ENCODE data around the gene SLC12A6.

Gene SLC12A6

DNA sequence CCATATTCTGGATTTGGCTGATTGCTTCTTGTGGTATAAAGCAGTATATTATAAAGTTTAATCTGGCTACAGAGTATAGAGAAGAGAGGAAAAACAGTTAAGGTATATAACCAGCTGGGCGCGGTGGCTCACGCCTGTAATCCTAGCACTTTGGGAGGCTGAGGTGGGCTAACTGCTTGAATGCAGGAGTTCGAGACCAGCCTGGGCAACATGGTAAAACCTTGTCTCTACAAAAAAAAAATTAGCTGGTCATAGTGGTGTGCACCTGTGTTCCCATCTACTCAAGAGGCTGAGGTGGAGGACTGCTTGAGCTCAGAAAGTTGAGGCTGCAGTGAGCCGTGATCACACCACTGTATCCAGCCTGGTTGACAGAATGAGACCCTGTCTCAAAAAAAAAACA, 7.3 kb downstream of the SLC12A6 start:
- DNase-seq (ENCODE audit: low spot score), result no peak

DNA sequence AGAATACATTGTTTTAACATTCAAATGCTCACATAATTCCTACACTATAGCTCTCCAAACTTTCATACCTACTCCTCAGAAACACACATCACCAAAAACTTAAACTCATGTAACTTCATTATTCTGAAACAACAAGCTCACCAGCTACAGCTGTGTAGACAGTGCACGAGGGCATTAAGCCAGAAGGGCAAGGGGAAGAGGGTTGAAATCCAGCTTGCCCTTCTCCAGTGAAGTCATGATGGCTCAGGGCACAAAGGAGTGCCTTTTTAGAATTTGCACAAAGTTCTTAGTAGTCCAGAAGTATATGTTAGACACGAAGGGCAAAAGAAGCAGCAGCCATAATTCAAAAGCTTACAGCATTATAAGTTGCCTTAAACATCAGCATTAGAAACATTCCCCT, 8.6 kb downstream of the SLC12A6 start:
- no peak for DNase-seq (ENCODE audit: low spot score)

DNA sequence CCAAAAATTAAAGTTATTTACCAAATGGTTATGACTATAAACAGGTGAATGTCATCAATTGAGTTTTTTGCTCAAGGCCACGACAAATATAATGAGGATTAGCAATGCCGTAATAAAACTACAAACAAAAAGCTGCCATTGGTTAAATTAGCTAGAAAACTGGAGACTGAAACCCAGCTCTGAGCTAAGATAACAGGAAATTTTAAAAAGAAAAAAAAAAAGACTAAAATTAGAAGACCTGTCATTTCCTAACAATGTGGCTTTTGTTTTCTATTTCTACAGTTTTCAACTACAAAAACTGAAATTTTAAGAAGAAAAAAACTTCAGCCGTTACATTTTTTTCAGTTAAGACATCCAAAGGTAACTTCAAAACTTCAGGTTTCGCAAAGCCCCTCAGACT, 9.7 kb downstream of the SLC12A6 start:
- no peak for DNase-seq (ENCODE audit: low spot score)

DNA sequence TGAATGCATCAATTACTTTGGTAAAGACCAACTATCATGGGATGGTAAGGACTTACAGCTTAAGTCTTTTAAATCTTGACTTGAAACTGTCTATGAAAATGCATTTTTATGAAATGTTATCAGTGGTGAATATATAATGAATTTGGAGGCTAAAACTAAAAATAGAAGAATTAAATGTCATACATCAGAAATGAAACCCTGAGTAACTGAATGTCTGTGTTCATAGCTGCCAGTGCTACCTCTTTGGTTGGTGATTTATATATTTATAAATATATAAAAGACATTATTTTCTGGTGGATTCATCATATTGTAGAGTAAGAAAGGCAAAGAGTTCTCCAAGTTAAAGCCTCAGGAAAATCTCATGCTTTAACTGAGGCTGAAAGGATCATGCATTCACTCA, 12.2 kb downstream of the SLC12A6 start:
- DNase-seq (ENCODE audit: low spot score), result no peak

DNA sequence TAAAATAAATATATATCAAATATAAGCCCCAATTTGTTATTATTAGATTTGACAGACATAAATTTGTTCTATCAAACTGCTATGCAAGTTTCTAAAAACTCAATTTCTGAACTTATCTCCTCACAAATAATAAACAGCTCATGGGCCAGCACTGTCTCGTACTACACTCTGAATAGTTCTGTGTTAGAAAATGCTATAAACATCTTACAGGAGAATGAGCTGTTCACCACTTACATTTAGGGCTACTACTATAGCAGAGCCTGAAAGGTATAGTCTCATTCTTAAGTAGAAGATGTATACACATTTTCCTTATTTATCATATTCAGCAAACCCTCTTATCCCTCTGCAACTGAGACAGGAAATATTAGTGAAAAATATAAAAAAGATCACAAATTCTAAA, 12.6 kb downstream of the SLC12A6 start:
- no peak for DNase-seq (ENCODE audit: low spot score)

DNA sequence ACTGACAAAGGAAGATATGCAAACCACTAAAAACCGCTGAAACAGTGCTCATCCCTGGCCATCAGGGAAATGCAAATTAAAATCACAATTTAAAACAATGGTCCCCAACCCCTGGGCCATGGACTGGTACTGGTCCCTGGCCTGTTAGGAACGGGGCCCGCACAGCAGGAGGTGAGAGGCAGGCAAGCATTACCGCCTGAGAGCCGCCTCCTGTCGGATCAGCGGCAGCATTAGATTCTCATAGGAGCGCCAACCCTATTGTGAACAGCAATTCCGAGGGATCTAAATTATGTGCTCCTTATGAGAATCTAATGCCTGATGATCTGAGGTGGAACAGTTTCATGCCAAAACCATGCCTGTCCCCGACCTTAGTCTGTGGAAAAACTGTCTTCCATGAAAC, 14.4 kb downstream of the SLC12A6 start:
- no peak for DNase-seq (ENCODE audit: low spot score)

DNA sequence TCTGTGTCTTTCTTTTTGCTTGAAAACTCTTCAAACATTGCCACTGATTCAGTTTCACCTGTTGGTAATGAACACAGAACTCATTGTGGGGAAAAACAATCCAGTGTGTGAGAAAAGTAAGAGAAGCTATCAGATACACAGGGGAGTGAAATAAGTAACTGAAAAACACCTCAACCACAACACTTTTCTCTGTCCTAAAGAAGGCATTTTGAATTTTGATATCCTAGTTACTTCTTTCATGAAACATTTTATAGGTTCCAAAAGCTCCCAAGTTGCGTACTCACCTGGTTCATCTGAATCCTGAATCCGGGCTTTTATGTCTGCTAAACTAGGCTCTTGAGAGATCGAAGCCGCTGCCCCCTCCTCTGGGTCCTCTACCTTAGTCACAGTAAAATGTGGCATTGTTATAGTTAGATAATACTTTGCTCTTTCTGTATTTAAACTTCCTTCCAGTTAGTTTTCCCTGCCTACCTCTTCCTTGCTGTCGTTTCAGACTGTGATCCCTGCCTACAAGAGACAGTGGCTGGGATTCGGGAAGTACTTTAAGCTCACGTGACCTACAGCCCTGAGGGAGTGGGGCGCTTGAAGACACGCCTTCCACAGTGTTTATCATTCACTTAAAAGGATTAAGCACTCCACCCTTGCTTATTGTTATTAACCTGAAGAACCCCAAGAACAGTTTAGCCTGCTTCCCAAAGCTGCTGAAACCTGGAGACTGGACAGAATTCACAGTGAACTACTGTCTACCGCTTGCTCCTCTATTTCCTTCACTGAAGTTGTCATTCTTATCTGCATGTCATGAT, 19.1 kb downstream of the SLC12A6 start:
- DNase-seq (ENCODE audit: low spot score), result peak; percentile 59

DNA sequence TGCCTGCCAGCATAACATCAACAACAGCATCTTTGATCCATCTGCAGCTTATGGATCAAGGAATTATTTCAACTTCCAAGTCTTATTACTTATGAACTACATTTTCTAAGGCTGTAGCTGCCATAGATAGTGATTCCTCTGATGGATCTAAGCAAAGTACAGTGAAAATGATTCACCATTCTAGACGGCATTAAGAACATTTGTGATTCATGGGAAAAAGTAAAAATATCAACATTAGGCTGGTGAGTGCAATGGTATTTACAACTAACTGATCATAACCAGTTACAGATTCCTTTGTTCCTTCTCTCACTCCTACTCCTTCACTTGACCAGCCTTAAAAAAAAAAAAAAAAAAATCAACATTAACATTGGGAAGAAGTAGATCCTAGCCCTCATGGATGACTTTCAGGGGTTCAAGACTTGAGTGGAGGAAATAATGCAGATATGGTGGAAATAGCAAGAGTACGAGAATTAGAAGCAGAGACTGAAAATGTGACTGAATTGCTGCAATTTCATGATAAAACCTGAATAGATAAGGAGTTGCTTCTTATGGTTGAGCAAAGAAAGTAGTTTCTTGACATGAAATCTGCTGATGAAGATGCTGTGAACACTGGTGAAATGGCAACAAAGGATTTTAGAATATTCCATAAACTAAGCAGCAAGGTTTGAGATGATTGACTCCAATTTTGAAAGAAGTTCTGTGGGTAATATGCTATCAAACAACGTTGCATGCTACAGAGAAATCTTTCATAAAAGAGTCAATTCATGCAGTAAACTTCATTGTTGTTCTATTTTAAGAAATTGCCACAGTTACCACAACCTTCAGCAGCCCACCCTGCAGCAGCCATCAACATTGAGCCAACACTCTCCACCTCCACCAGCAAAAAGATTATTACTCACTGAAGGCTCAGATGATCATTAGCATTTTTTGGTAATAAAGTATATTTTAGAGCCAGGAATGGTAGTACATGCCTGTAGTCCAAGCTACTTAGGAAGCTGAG, 22.8 kb downstream of the SLC12A6 start:
- DNase-seq (ENCODE audit: low spot score), result no peak

DNA sequence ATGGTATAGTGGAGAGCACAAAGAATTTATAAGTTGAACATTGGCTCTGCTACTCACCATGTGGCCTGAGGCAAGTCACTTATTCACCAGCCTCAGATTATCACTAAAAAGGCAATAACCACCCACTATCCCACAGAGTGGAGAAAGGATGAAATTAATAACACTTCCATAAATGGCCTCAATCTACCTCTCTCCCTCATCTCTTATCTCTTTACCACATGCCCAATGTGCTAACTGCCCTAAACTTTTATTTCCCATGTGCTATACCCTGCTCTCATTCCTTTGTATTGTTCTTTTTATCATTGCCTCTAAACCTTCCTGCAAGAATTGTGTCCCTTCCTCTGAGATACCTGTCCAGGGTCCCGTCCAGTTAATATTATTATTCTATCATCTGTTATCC, 26.0 kb downstream of the SLC12A6 start:
- DNase-seq (ENCODE audit: low spot score), result no peak

DNA sequence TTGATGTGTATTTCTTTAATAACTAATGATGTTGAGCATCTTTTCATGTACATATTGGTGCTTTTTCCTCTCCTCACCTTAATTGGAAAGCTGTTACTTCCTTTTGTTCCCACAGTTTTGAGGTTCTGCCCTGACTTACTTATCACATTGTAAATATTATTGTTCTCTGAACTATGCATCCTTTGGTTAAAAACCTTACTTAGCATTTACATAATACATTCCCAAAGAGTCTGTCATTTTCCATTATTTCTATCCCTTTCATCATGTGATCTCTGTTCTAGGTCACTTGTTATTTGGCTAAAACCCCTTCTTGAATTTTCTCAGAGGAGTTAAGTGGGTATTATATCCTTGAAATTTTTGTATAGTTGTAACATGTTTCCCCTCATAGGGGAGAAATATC, 33.0 kb downstream of the SLC12A6 start:
- no peak for DNase-seq (ENCODE audit: low spot score)

DNA sequence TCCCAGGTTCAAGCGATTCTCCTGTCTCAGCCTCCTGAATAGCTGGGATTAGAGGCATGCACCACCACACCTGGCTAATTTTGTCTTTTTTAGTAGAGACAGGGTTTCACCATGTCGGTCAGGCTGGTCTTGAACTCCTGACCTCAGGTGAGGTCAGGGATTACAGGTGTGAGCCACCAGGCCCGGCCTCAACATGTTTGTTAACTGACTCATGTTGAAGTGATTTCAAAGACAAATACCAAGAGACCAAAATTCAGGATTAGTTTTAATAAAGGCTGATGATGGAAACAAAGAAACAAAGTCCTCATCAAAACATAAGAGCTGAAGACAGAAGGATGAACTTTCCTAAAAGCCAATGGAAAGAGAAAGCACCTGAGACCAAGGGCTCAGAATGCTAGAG, 36.5 kb downstream of the SLC12A6 start:
- no peak for DNase-seq (ENCODE audit: low spot score)

DNA sequence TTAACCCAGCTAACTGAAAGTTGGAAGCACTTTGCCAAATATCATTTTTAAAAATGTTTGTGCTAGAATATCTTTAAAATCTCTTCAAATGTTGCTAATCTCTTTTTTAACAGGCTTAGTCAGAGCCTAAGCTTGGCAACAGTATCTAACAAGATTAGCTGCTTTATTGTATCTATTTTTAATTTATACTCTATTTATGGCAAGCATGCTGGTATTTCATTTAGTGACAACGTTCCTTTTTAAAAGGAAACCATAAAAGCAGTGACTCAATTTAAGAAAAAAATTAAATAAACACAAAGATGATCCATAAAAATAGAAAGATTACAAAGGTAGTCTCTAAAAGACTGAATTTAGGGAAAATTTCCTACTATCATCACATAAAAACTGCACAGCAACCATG, 40.5 kb downstream of the SLC12A6 start:
- no peak for DNase-seq (ENCODE audit: low spot score)

DNA sequence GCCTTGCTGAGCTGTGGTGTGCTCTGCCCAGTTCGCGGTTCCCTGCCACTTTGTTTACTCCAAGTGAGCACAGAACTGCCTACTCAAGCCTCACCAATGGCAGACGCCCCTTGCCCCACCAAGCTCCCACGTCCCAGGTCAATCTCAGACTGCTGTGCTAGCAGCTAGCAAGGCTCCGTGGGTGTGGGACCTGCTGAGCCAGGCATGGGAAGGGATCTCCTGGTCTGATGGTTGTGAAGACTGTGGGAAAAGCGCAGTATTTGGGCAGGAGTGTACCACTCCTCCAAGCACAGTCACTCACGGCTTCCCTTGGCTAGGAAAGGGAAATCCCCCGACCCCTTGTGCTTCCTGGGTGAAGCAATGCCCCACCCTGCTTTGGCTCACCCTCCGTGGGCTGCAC, 45.0 kb downstream of the SLC12A6 start:
- DNase-seq (ENCODE audit: low spot score), result no peak

DNA sequence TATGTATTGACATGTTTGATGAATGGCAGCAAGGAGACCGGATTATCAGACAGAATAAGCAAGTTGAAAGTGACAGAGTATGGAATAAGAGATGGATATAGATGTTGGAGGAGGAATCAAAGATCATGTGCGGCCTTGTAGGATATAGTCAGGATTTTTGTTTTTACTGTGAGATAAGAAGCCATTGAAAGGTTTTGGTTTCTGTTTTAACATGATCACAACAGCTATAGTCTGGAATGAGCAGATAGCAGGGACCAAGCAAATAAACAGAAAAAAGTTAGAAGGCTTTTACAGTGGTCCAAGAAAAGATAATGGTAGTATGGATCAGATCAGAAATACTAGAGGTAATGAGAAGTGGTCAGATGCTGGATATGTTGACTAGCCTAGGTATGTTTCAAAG, 52.6 kb downstream of the SLC12A6 start:
- no peak for DNase-seq (ENCODE audit: low spot score)

DNA sequence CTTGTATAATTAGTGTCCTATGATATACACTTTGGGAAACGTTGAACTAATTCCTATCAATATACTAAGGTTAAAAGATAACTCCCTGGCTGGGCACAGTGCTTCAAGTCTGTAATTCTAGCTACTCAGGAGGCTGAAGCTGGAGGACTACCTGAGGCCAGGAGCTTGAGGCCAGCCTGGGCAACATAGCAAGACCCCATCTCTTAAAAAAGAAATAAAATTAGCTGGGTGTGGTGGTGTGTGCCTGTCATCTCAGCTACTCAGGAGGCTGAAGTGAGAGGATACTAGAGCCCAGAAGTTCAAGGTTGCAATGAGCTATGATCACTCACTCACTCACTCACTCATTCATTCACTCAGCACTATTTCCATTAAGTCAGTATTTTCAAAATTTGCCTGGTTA, 55.2 kb downstream of the SLC12A6 start:
- no peak for DNase-seq (ENCODE audit: low spot score)

DNA sequence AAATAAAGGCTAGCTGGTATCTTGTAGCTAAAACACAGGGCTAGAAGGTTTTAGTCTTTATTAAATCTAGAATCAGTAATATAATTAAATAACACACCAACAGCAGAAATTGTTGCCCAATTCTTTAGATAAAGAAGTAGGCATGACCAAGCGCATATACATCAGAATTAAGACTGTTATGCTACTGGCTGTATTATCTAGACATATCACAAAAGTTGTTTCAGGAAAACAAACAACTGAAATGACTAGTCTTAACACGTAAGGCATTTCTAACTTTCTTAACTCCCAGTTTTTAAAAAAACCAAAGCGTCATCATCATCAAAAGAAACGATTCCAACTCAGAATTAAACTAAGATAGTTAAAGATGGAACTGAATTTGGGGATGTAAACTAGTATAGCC, 57.4 kb downstream of the SLC12A6 start:
- no peak for DNase-seq (ENCODE audit: low spot score)

DNA sequence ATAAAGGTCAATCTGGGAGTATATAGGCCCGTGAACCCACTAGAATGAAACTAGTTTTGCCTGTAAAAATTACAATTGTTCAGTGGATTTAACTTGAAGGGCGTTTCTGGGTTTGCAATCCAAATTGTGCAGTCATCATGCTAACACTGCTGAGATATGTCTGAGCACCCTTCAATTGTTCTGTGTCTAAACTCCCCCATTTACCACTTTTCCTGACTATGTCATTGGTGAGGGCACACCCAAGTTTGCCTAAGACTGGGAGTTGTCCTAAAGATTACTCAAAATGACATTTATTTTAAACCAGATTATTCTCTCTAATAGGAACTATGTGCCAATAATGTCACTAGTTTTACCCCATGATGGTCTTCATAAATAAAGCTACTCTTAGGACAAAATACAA, 58.2 kb downstream of the SLC12A6 start:
- DNase-seq (ENCODE audit: low spot score), result no peak

DNA sequence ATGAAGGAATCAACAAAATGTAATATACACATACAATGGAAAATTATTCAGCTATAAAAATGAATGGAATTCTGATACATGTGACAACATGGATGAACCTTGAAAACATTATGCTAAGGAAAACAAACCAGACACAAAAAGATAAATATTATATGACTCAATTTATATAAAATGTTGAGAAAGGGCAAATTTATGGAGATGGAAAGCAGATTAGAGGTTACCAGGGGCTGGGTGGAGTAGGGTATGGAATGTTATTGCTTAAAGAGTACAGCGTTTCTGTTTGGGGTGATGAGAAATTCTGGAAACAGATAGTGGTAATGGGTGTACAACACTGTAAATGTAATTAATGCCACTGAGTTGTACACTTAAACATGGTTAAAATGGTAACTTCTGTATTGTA, 61.9 kb downstream of the SLC12A6 start:
- no peak for DNase-seq (ENCODE audit: low spot score)

DNA sequence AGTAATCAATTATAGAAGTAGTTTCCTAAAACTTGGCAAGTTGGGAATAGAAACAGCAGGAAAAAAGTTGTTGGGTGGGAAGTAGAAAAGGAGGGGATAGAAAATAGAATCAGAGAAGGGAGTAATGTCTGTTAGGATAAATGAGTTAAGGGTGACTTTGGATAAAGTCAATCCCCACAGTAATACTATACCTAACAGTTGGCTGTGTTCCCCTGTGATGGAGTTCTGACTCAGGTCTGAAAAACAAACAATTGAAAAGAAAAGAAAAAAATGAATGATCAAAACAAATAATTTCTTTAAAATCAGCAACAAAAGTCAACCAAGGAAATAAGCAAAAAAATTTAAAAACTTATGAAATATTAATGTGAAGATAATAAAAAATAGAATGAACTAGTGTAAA, 62.4 kb downstream of the SLC12A6 start:
- no peak for DNase-seq (ENCODE audit: low spot score)

DNA sequence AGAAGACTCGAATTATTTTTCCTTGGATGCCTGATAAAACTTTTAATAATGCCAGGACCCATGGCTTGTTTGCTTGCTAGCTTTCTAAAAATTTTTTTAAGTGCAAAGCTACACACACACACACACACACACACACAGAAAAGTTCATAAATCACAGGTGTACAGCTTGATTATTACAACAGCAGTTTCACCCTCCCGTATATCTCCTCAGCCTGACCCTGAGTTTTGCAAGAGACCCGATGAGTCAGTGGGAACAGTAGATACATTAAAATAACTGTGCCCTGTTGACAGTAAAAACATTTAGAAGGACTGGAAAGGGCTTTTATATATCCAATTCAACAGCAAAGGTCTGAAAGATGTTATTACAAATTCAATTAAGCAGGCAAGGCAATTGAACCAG, 66.1 kb downstream of the SLC12A6 start:
- DNase-seq (ENCODE audit: low spot score), result no peak

DNA sequence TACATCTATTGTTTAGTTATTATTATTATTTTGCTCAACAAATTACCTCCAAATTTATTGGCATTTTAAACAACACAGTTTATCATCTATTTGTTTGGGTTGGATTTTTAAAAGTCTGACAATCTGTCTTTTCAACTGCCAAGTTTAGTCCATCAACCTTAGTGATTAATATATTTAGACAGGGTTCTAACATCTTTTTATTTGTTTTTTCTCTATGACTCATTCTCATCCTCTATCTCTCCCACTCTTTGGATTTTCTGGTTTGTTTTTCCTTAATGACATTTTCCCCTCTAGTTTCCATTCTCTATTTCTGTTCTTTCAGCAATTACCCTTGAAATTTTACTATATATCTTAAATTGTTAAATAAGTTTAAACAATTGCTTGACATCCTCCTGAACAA, 70.8 kb downstream of the SLC12A6 start:
- no peak for DNase-seq (ENCODE audit: low spot score)

DNA sequence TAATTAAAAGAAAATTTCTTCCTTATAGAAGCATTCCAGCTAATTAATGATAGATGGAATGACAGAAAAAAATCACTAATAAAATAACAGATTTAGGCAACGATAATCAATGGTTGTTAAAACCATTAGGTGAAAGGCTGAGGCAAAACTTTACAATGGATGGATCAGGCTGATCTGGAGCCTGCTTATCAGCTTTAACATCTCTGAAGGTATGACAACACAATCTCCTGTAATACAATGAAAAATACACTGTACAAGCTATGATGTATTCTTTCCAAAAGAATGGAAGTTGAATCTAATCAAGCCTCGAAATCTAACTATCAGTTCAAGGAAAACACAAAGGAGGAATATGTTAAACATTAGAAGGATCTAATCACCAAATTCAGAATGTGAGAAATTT, 73.5 kb downstream of the SLC12A6 start:
- DNase-seq (ENCODE audit: low spot score), result no peak

DNA sequence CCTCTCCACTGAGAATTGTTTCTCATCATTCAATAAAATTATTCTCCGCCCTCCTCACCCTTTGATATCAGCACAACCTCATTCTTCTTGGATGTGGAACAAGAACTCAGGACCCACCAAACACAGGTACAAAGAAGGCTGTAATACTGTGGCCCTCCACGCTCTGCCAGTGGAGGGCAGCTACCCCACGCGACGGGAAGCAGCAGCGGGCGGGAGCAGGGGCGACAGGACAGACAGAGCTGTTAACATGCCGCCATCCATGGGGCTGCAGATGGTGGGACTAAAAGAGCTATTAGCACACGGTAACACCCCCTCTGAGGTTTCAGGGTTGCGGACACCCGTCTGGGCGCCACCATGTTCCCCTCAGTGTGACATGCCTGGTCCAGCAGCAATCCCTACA, 75.2 kb downstream of the SLC12A6 start:
- no peak for DNase-seq (ENCODE audit: low spot score)

Measured in putamen (tissue), 1 donor.